K562 (cell line): Measurements from ENCODE around the gene GABRR1. TPM values are rescaled to one million over a fixed set of nuclear protein-coding genes. Genes with fewer than 3 reads are reported as not detected.

Experiments used
- ATAC-seq: fragments of 200-7000 bp; cut with Tn5 transposase; 3 replicates; pipeline ENCODE4 v1.9.1; 2020; ENCODE audit warnings: moderate library complexity
- BruUV-seq: library from RNA; stranded (reverse); fragments of 400-500 nt; replicated peaks from 2 replicates; lab custom pipeline; 2021; lab: Mats Ljungman, UMichigan
- CTCF ChIA-PET: fragments of 300-600 bp; formaldehyde crosslinking; extraction: SDS; loops from one replicate; lab custom pipeline; 2021; ENCODE audit warnings: low intra/inter-chr PET ratio; lab: Yijun Ruan, JAX
- POLR2A ChIA-PET: fragments of 300-600, 350-650 bp; sonication (Branson Sonifier 250); formaldehyde crosslinking; extraction: SDS; loops from one replicate; lab custom pipeline; 2021; ENCODE audit warnings: antibody characterized with exemption, inconsistent platforms; lab: Yijun Ruan, JAX
- DNase-seq, 4 experiments: peaks; one replicate each; pipeline versions ENCODE4 v3.0.0 to v3.0.0-alpha.2; 2011 to 2018; ENCODE audit warnings: low spot score in 3 of 4, mixed read lengths in 3 of 4; ENCODE audit errors: extremely low read depth in 1 of 4
- FAIRE-seq: peaks from 2 replicates; lab custom pipeline; 2011; peaks lifted over from hg19 to GRCh38; lab: Jason Lieb, UNC
- H2AFZ ChIP-seq: 2 replicates; pipeline ENCODE4 v1.6.0; 2011; ENCODE audit warnings: low read depth, low read length, control low read depth, inconsistent platforms
- H3K27ac ChIP-seq: fragments of 200-600 bp; 3 replicates; pipeline ENCODE4 v1.8.0; 2011; ENCODE audit warnings: low read depth, mild to moderate bottlenecking, control low read depth, inconsistent platforms, low read length, moderate library complexity, mixed read lengths; ENCODE audit errors: extremely low read depth
- H3K27me3 ChIP-seq, 2 experiments: fragments of 300-600 bp in 1 of 2; 2 replicates in 1 of 2; 3 replicates in 1 of 2; pipeline versions ENCODE4 v1.6.0 to v1.8.0; 2011; ENCODE audit warnings: inconsistent platforms in 2 of 2, low read length in 2 of 2, mild to moderate bottlenecking in 1 of 2, mixed read lengths in 1 of 2, moderate library complexity in 1 of 2; ENCODE audit not compliant: control insufficient read depth in 2 of 2, insufficient read depth in 2 of 2
- H3K36me3 ChIP-seq: fragments of 300-600 bp; 3 replicates; pipeline ENCODE4 v1.8.0; 2011; ENCODE audit warnings: mild to moderate bottlenecking, low read length, inconsistent platforms; ENCODE audit not compliant: control insufficient read depth, insufficient read depth
- H3K4me1 ChIP-seq, 2 experiments: fragments of 200-600 bp in 1 of 2; replicated peaks in 1 of 2; 2 replicates in 1 of 2; 3 replicates in 1 of 2; pipeline versions ENCODE4 v1.5.1 to v1.8.0; 2011; ENCODE audit warnings: inconsistent platforms in 2 of 2, low read length in 2 of 2, mild to moderate bottlenecking in 1 of 2, mixed read lengths in 1 of 2, moderate library complexity in 1 of 2; ENCODE audit not compliant: control insufficient read depth in 2 of 2, insufficient read depth in 2 of 2
- H3K4me2 ChIP-seq: 2 replicates; pipeline ENCODE4 v1.6.1; 2011; ENCODE audit warnings: low read length, control low read depth, inconsistent platforms, mixed read lengths; ENCODE audit not compliant: insufficient read depth
- H3K4me3 ChIP-seq: fragments of 200-600 bp; sonication (generic), shearing (Covaris generic); 2 replicates; pipeline ENCODE4 v1.5.1; 2016; ENCODE audit warnings: control low read depth, inconsistent platforms
- H3K79me2 ChIP-seq: fragments of 200-600 bp; 3 replicates; pipeline ENCODE4 v1.8.0; 2011; ENCODE audit warnings: low read length, inconsistent platforms; ENCODE audit not compliant: control insufficient read depth, insufficient read depth
- H3K9ac ChIP-seq, 2 experiments: 2 replicates each; pipeline versions ENCODE4 v1.6.0 to v1.6.1; 2011; ENCODE audit warnings: low read depth in 2 of 2, low read length in 2 of 2, control low read depth in 1 of 2, inconsistent platforms in 1 of 2, mild to moderate bottlenecking in 1 of 2, mixed read lengths in 1 of 2; ENCODE audit not compliant: insufficient read depth in 1 of 2
- H3K9me1 ChIP-seq: one replicate; pipeline ENCODE4 v1.6.0; 2011; ENCODE audit warnings: inconsistent platforms, mild to moderate bottlenecking, low read length, moderate library complexity; ENCODE audit not compliant: control insufficient read depth, insufficient read depth
- H3K9me3 ChIP-seq: replicated peaks from 2 replicates; pipeline ENCODE4 v1.5.1; 2011; ENCODE audit warnings: low read depth, low read length, inconsistent platforms; ENCODE audit not compliant: control insufficient read depth, insufficient read depth
- H4K20me1 ChIP-seq: replicated peaks from 2 replicates; pipeline ENCODE4 v1.6.1; 2011; ENCODE audit warnings: low read length, inconsistent platforms, mixed read lengths; ENCODE audit not compliant: control insufficient read depth, insufficient read depth
- ARID1B ChIP-seq: fragments of 450-650 bp; IDR thresholded peaks from 2 replicates; pipeline ENCODE4 v1.6.1; 2016; ENCODE audit warnings: antibody characterized with exemption, mild to moderate bottlenecking, inconsistent platforms
- ATF3 ChIP-seq, 2 experiments: fragments of 450-650 bp in 1 of 2; sonication (generic) in 1 of 2; formaldehyde crosslinking in 1 of 2; IDR thresholded peaks in 1 of 2; conservative IDR thresholded peaks in 1 of 2; 2 replicates each; pipeline versions ENCODE4 v1.6.1 to v1.8.1; 2016 to 2023; ENCODE audit warnings: mild to moderate bottlenecking in 2 of 2, moderate library complexity in 2 of 2, inconsistent platforms in 1 of 2, missing genetic modification reagents in 1 of 2
- CBX2 ChIP-seq: fragments of 200-600 bp; sonication (generic); IDR thresholded peaks from one replicate; pipeline ENCODE4 v1.6.1; 2012; ENCODE audit warnings: mild to moderate bottlenecking, low read length, inconsistent platforms; ENCODE audit not compliant: insufficient read depth, poor library complexity, severe bottlenecking
- DPF2 ChIP-seq: fragments of 450-650 bp; IDR thresholded peaks from 2 replicates; pipeline ENCODE4 v1.6.1; 2016
- EGR1 ChIP-seq: fragments of 450-650 bp; conservative IDR thresholded peaks from 2 replicates; pipeline ENCODE4 v1.6.1; 2017; ENCODE audit warnings: mild to moderate bottlenecking
- JUND ChIP-seq, 2 experiments: IDR thresholded peaks; 2 replicates in 1 of 2; 3 replicates in 1 of 2; pipeline ENCODE4 v1.6.1; 2011; ENCODE audit warnings: borderline replicate concordance in 2 of 2, low read depth in 2 of 2, low read length in 2 of 2, improper control_type of control experiment in 1 of 2, missing biosample characterization in 1 of 2, missing genetic modification characterization in 1 of 2, missing genetic modification reagents in 1 of 2
- LARP7 ChIP-seq: fragments of 450-650 bp; IDR thresholded peaks from 2 replicates; pipeline ENCODE4 v1.6.1; 2016
- MCM5 ChIP-seq: fragments of 450-650 bp; IDR thresholded peaks from 2 replicates; pipeline ENCODE4 v1.6.1; 2016; ENCODE audit warnings: low read depth
- NELFE ChIP-seq: IDR thresholded peaks from 2 replicates; pipeline ENCODE4 v1.6.1; 2011; ENCODE audit warnings: mild to moderate bottlenecking; ENCODE audit not compliant: insufficient read depth, insufficient read length
- PTTG1 ChIP-seq: fragments of 450-650 bp; IDR thresholded peaks from 2 replicates; pipeline ENCODE4 v1.6.1; 2016; ENCODE audit warnings: low read depth, mild to moderate bottlenecking, missing genetic modification characterization, missing compliant biosample characterization
- ZBTB43 ChIP-seq: sonication (generic); formaldehyde crosslinking; IDR thresholded peaks from 2 replicates; pipeline ENCODE4 v1.8.0; 2023; ENCODE audit warnings: mild to moderate bottlenecking, missing genetic modification reagents
- ZHX1 ChIP-seq: fragments of 150-350 bp; conservative IDR thresholded peaks from 2 replicates; pipeline ENCODE4 v1.6.1; 2014; ENCODE audit warnings: low read length
- ZNF274 ChIP-seq: IDR thresholded peaks from 2 replicates; pipeline ENCODE4 v1.6.1; 2011; ENCODE audit warnings: low read depth, mild to moderate bottlenecking, low read length, moderate library complexity, borderline replicate concordance
- ZNF644 ChIP-seq: fragments of 200-800 bp; sonication (Bioruptor generic); IDR thresholded peaks from 2 replicates; pipeline ENCODE4 v1.6.1; 2016; ENCODE audit warnings: low read depth, missing genetic modification characterization, missing compliant biosample characterization
- ZNF696 ChIP-seq: fragments of 250-450 bp; sonication (Bioruptor Pico); conservative IDR thresholded peaks from 2 replicates; pipeline ENCODE4 v1.4.0; 2020; ENCODE audit warnings: mild to moderate bottlenecking, moderate library complexity
- WGBS: fragments of 100-300 bp; shearing (Covaris generic); methylation state at CpG from one replicate; pipeline ENCODE4 v1.1.6; 2016; ENCODE audit warnings: low coverage, mixed read lengths; ENCODE audit not compliant: insufficient coverage; ENCODE audit errors: missing lambda C conversion rate; 5-methylcytosine and 5-hydroxymethylcytosine counted together
- in situ Hi-C: fragments of 300-500 bp; cut with MboI; formaldehyde crosslinking; loops from 4 replicates; pipeline ENCODE4 v1.15.0; 2018; ENCODE audit warnings: inconsistent platforms, mixed read lengths
- intact Hi-C: fragments of 100-400 bp; cut with micrococcal nuclease; formaldehyde crosslinking; loops from 2 replicates; pipeline ENCODE4 v1.14.2; 2022
- polyA plus RNA-seq, 8 experiments: library from polyadenylated mRNA; depleted of rRNA in 4 of 8; stranded (reverse) in 5 of 8; unstranded in 3 of 8; fragments of >200 nt; fragmentation: Nextera tagmentation in 2 of 8; fragmentation: Illumina TruSeq in 1 of 8; extraction: Ambion mirVana in 2 of 8; extraction: Trizol in 1 of 8; gene quantifications; 2 replicates each; pipeline versions ENCODE4 v1.2.1 to v1.2.3, GENCODE V29; 2011 to 2014; ENCODE audit warnings: inconsistent platforms in 1 of 8, missing spikeins in 1 of 8
- total RNA-seq, 7 experiments: library from RNA; depleted of rRNA in 6 of 7; stranded (reverse); fragments of >200 nt in 6 of 7; fragmentation: Illumina TruSeq in 2 of 7; extraction: Trizol in 2 of 7; gene quantifications; 2 replicates each; pipeline versions ENCODE4 v1.2.1 to v1.2.3, GENCODE V29; 2011 to 2021; ENCODE audit warnings: low replicate concordance in 1 of 7

The GABRR1 gene
- total and polyA plus RNA-seq, 9 of the 15 experiments (the other 6 are each of a cell fraction or from before 2014, with no cell fraction given) = not detected

GRCh38 chr6:89148016-89148750 is 69.0 kb downstream of the GABRR1 start:
- no peak for FAIRE-seq
- no peak overlapping the region for H2AFZ ChIP-seq
- H3K9me3 ChIP-seq = no peaks in the 10 kb centered on the region
- POLR2A ChIA-PET = interaction anchor here (0.7 kb wide), 1 partner anchor 544 kb away, joined by 3 read pairs; no protein-coding TSS in a partner anchor
- no peaks in the 10 kb centered on the region for H4K20me1 ChIP-seq
- H3K4me1 ChIP-seq = peaks cover 0 to 13% of the 10 kb centered on the region in 2 experiments; a peak in 2 of 5 replicates
- ATAC-seq = no peak
- in situ Hi-C loops = no loop called here
- no peak overlapping the region for H3K4me3 ChIP-seq
- H3K9me1 ChIP-seq = no peaks in the 10 kb centered on the region
- no peak overlapping the region for H3K9ac ChIP-seq
- H3K36me3 ChIP-seq = no peaks in the 10 kb centered on the region
- no peak overlapping the region for H3K27ac ChIP-seq
- H3K79me2 ChIP-seq = no peaks in the 10 kb centered on the region
- CTCF ChIA-PET = no interaction called here
- H3K27me3 ChIP-seq = peaks cover 9 to 15% of the 10 kb centered on the region in 2 experiments; a peak in 3 of 5 replicates
- BruUV-seq = no TSS peak
- H3K4me2 ChIP-seq = no peak overlapping the region
- TF ChIP-seq ZHX1 (no peak), CBX2 (no peak), EGR1 (peak; percentile 82), MCM5 (no peak), DPF2 (peak; percentile 33; the same call in 1 of the 2 replicates), ZBTB43 (no peak), ZNF274 (no peak), JUND (IDR thresholded peaks at IDR 0.05; ENCODE audit: borderline replicate concordance, low read depth, low read length) (0 out of 2 replicates have a peak, but pooled peaks have one; percentile 33), JUND (tag; IDR thresholded peaks at IDR 0.05; ENCODE audit: borderline replicate concordance, low read depth, low read length) (no peak; the same call in 2 of the 3 replicates), PTTG1 (tag) (no peak), NELFE (no peak), ZNF696 (no peak), ZNF644 (tag) (no peak), ARID1B (0 out of 2 replicates have a peak, but pooled peaks have one; percentile 25), LARP7 (no peak), ATF3 (IDR thresholded peaks at IDR 0.05) (peak; percentile 52; the same call in 1 of the 2 replicates), ATF3 (CRISPR knock-in tag; conservative IDR thresholded peaks at IDR 0.05) (no peak)
- 18% methylated on average over 15 of the region's 17 CpGs for WGBS
- peak in 1 of 4 experiments; percentile 18 for DNase-seq
- intact Hi-C loops = no loop called here
